Measurements from ENCODE around the gene CLSTN2.

CLSTN2 gene

DNA sequence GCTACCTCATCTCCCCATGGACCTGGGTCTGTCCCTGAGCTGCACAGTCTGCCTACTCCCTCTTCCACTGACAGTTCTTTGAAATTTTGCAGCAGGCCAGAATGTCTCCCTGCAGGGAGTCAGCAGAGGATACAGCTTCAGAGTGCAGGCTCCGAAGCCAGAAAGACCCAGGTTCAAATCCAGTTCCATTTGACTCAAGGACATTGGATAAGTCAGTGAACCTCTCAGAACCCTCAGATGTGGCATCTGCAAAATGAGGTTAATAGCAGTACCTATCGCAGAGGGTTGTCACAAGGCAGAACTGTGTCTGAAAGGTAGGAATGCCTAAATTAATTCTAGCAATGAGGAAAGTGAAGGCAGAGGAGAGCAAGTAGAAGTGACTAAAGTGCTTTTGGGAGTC, 498.4 kb downstream of the CLSTN2 start:
- TF ChIP-seq, protein P1, sequence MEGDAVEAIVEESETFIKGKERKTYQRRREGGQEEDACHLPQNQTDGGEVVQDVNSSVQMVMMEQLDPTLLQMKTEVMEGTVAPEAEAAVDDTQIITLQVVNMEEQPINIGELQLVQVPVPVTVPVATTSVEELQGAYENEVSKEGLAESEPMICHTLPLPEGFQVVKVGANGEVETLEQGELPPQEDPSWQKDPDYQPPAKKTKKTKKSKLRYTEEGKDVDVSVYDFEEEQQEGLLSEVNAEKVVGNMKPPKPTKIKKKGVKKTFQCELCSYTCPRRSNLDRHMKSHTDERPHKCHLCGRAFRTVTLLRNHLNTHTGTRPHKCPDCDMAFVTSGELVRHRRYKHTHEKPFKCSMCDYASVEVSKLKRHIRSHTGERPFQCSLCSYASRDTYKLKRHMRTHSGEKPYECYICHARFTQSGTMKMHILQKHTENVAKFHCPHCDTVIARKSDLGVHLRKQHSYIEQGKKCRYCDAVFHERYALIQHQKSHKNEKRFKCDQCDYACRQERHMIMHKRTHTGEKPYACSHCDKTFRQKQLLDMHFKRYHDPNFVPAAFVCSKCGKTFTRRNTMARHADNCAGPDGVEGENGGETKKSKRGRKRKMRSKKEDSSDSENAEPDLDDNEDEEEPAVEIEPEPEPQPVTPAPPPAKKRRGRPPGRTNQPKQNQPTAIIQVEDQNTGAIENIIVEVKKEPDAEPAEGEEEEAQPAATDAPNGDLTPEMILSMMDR (IDR thresholded peaks at IDR 0.05; ENCODE audit: low read depth, low read length, missing control alignments) = no peak
- no peak overlapping the region for H3K4me3 ChIP-seq (replicated peaks; ENCODE audit: low read depth, low read length)
- DNase-seq (ENCODE audit: extremely low read depth, low read depth) = no peak

GRCh38 chr3:140434261-140434905, 499.4 kb downstream of the CLSTN2 start:
- DNase-seq (ENCODE audit: extremely low read depth, low read depth) = no peak
- no peak overlapping the region for H3K4me3 ChIP-seq (replicated peaks; ENCODE audit: low read depth, low read length)
- TF ChIP-seq, protein P1 (IDR thresholded peaks at IDR 0.05; ENCODE audit: low read depth, low read length, missing control alignments) = no peak

GRCh38 chr3:140436421-140436820, 501.4 kb downstream of the CLSTN2 start:
- TF ChIP-seq, protein P1 (IDR thresholded peaks at IDR 0.05; ENCODE audit: low read depth, low read length, missing control alignments) = no peak
- no peak for DNase-seq (ENCODE audit: extremely low read depth, low read depth)
- no peak overlapping the region for H3K4me3 ChIP-seq (replicated peaks; ENCODE audit: low read depth, low read length)

DNA sequence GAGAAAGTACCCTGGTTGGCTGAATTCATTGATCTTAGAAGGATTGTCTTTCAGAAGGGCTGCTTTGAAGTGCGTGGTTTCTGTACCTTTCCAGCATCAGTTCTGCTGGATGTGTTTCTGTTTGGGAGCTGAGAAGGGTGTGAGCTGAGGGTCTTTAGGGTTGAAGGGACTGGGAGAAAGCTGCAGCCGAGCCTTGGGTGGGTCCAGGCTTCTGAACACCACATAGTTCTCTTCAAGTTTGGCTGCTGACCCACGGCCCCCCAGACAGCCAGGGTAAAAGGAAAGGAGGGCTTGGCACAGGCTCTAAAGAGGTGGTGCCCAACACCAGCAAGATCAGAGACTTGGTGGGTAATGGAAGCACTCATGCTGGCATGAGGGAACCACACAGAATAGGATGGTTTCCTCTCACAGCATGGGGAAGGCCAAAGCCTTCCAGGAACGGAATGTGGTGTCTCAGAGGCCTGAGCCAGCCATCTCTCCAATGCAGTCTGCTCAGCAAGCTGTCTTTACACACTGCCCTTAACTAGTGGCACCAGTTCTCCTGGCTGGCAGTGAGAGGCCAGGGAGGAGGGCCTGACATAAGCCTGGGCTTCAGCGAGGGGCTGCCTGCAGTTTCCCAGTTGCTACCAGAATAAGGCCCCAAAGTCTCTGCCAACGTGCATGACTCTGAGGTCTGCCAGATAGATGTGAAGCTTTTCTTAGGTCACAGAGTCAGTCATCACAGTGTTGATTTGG, 503.9 kb downstream of the CLSTN2 start:
- TF ChIP-seq, protein P1 (IDR thresholded peaks at IDR 0.05; ENCODE audit: low read depth, low read length, missing control alignments) = no peak
- H3K4me3 ChIP-seq (replicated peaks; ENCODE audit: low read depth, low read length) = no peak overlapping the region
- no peak for DNase-seq (ENCODE audit: extremely low read depth, low read depth)

DNA sequence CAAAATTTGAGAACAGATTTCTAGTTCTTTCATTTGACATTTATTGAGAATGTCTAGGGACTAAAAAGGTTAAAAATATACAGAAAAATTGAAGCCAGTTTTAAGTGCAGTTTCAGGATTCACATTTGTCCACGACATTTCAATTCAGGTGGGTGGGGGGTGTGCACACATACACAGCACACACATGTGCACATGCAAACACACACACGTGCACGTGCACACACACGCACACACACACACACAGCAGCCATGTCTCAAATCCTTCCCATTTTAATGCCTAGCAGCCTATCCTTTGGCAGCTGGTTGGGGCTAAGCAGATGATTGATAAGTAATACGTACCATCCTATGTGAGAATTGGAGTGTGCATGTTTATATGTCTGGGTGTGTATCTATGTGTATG, 504.5 kb downstream of the CLSTN2 start:
- H3K4me3 ChIP-seq (replicated peaks; ENCODE audit: low read depth, low read length) = no peak overlapping the region
- DNase-seq (ENCODE audit: extremely low read depth, low read depth) = no peak
- TF ChIP-seq, protein P1 (IDR thresholded peaks at IDR 0.05; ENCODE audit: low read depth, low read length, missing control alignments) = no peak

DNA sequence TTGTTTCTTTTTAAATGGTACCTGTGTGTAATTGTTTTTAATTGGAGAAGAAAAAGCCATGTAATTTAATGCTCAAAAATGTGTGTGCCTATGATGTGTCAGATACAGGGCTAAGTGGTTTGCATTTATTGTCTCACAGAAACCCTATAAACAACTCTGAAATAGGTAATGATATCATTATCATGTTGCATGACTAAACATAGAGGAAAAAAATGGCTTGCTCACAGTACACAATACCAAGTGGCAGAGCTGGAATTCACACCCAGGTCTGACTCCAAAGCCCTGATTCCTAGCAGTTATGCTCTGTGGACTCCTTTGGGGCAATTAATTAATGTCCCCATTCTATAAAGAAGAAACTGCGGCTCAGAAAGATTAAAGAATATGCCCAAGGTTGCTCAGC, 505.5 kb downstream of the CLSTN2 start:
- H3K4me3 ChIP-seq (replicated peaks; ENCODE audit: low read depth, low read length) = no peak overlapping the region
- TF ChIP-seq, protein P1 (IDR thresholded peaks at IDR 0.05; ENCODE audit: low read depth, low read length, missing control alignments) = no peak
- DNase-seq (ENCODE audit: extremely low read depth, low read depth) = no peak

All from HFF-Myc (cell line).